HG03469 (cell line): ENCODE data around the gene DLG5.
A peak's percentile ranks its signal among the peaks of the same experiment; 100 is the strongest.

ENCODE experiments used
- ATAC-seq: cut with Tn5 transposase; IDR thresholded peaks from one replicate; pipeline ENCODE4 v1.9.1; 2021; ENCODE audit warnings: mild to moderate bottlenecking, moderate library complexity, moderate number of reproducible peaks; ENCODE audit not compliant: unreplicated experiment

DLG5 gene

DNA sequence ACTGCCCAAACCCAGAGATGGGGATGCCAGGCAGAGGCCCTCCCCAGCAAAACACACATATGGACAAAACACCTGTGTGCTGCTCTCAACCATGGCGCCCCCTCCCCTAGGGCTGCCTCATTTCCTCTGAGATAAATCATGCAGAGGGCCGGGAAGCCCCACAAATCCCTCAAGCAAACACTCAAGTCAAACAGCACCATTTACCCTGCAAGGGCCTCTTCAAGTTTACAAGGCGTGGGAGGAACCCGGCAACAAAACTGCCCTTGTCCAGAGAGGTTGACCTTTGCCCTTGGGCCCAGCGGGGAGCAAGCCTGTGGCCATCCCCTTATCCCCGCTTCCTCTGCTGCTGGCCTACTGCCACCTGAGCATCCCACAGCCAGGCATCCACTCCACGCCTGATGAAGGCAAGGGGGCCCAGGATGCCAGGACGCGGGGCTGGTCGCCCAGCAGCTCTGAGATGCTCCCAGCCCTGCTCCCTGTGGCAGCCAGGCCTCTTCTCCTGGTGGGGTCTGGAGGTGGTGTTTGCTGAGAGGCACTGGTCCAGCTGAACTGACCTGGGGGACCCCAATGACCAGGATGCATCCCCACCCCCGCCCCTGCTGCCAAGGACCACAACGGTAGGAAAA lies 77.4 kb downstream of the DLG5 start:
- ATAC-seq, result no peak

DNA sequence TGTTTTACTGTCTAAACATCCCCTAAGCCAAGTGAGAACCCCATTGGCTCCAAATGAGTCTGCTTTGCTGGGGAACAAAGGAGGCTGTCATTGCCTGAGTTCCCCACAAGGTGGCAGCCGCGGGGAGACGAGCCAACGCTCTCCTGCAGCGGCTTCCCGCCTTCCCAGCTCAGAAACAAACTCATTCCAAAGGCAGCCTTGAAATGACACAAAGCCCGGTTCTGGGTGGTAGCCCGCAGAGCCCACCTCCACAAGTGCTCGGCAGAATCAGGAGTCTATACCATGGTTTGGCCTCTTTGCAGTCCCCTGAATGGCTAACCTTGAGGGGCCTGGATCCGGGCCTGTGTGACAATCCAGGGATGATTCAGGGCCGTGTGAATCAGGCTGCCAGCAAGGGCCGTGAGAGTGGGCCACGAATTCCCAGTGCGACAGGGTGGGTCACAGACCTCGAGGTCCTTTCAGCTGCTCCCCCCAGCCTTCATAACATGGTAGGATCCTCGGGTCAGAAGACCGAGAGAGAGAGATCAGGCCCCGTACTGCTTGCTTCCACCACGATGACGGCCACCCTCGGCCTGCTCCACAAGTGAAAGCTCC lies 79.7 kb downstream of the DLG5 start:
- ATAC-seq, result peak; percentile 46

- no peak for ATAC-seq
Measured at GRCh38 chr10:77845451-77845850, 81.1 kb downstream of the DLG5 start.

DNA sequence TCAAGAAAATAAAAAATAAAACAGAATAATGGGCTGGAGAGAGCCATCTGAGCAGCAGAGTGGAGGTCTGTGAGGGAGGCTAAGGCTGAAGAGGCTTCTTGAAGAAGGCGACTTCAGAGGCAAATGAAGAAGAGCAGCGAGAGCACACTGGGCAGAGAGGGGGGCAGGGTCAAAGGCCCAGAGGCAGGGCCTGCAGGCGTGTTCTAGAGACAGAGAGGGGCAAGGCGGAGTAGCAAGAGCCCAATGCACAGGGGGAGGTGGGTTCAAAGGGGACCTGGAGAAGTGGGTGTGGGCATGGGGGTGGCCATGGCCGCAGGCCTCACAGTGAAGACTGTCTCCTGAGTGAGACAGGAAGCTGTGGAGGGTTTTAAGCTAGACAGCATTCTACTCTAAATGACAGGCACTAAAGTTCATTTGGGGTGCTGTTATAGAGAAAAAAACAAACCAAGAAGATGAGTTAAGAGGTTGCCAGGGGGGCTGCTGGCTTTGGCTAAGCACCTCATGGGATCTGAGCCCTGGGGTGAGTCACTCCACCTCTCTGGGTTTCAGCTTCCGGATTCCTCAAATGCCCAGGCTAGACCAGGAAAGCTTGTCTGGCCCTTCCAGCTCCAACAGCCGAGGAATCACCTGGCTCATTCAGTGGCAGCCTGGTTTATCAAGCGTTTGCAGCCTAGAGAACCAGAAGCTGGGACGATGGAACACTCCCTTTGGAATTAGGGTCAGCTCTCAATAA lies 81.7 kb downstream of the DLG5 start:
- no peak for ATAC-seq

- no peak for ATAC-seq
Measured at GRCh38 chr10:77844177-77844576, 82.4 kb downstream of the DLG5 start.

DNA sequence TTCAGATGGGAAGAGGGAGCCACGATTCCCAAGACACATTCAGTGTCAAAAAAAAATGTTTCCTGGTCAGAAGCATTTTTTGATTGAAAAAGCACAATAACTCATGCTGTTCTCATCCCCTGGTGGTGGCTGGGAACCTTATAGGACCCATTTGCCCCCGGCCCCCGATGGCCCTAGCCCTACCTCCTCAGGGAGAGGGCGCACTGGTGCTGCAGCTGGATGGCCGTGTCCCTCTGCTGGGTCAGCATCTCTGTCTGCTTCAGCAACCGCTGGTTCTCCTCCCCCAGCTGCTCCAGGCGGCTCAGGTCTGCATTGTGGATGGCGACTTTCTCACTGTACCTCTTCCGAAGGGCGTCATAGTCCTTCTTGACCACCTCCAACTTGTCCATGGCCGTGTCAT lies 83.3 kb downstream of the DLG5 start:
- ATAC-seq, result no peak

DNA sequence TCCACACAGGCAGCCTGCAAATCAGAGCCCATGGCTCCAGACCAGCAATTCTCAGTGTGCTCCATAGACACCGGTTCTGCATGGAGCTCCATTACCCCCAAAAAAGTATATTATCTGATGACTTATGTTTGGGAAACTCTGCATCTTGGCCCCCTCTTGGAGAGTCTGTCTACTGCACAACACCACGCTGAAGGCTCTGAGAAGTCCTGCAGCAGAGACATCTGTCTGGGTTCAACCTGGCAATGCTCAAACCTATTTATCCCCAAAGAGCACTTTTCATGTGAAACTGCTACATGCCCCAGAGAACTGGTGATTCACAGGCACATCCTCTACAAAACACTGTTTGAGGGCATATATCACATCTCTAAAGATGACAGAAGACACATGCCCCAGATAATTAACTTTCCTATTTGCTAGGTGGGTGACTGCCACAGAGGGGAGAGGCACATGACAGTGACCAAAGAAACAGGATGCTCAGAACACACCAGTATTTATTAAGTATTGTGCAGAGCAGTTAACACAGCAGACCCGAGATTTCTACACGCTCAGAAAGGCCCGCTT lies 83.8 kb downstream of the DLG5 start:
- no peak for ATAC-seq

GRCh38 chr10:77841711-77842375 lies 84.7 kb downstream of the DLG5 start:
- ATAC-seq, result no peak

GRCh38 chr10:77840636-77841035 lies 85.9 kb downstream of the DLG5 start:
- no peak for ATAC-seq

GRCh38 chr10:77837925-77838595 lies 88.5 kb downstream of the DLG5 start:
- ATAC-seq, result no peak

DNA sequence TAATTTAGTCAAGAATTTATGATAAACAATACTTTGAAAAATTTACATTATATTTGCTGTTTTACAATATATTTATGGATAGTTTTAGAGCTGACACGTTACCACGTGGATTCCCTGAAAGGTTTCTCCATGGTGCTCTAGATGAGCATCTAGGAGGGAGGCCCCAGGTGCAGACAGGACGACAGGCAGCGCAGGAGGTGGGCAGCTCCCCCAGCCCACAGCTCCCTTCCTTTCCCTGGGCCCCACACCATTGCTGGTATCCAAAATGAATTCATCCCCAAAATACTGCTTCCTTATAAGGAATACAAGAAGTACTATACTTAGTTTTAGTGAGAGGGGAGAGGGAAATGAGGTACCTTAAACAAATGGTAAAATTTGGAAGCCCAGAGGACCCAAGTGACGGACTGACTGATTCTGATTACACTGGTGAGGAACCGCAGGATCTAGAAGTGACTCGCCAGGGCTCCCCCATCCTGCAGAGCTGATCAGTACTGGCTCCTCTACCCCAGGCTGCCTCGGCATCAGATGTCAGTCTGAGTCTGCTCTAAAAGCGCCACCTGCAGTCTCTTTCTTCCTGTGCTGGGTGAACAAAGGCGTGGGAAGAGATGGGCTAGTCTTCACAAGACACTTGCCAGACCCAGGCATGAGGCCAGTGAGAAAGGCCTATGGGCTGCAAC lies 89.2 kb downstream of the DLG5 start:
- ATAC-seq, result peak; percentile 96

- ATAC-seq, result no peak
Measured at GRCh38 chr10:77836299-77836820, 90.2 kb downstream of the DLG5 start.

DNA sequence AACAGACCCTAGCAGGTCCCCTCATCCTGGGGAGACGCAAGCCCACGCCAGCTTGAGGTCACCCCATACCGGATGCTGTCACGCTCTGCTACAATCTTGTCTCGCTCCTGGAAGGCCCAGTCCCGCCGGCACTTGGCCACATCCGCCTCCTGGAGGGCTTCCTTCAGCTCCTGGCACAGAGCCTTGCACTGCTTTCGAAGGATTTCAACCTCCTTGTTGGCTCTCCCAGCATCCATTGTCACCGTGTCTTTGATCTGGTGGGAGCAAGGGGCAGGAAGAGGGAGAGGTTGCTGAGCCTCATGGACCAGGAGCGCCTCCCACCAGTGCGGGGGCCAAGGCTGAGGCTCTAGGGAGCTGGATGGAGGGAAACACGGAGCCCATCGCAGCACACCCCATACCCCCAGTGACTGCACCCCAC lies 90.9 kb downstream of the DLG5 start:
- ATAC-seq, result no peak

GRCh38 chr10:77834943-77835668 lies 91.4 kb downstream of the DLG5 start:
- no peak for ATAC-seq

DNA sequence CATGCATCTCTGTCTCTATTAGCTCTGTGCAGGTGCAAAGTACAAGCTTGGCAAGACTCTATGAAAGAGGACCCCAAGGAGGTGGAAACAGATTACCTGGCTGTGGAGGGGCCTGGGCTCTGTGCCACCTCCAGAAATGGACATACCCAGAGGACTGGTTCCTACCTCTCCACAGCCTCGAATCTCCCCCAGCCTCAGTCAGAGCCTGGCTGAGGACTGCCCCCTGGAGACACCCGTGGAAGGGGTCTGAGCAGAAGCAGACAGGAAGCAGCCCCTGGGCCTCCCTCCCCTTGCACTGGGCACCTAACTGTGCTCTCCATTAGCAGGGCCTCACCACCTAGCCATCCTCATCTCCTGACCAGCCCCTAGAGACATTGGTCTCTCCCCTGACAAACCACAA lies 92.0 kb downstream of the DLG5 start:
- no peak for ATAC-seq

- ATAC-seq, result no peak
Measured at GRCh38 chr10:77833792-77834191, 92.8 kb downstream of the DLG5 start.

DNA sequence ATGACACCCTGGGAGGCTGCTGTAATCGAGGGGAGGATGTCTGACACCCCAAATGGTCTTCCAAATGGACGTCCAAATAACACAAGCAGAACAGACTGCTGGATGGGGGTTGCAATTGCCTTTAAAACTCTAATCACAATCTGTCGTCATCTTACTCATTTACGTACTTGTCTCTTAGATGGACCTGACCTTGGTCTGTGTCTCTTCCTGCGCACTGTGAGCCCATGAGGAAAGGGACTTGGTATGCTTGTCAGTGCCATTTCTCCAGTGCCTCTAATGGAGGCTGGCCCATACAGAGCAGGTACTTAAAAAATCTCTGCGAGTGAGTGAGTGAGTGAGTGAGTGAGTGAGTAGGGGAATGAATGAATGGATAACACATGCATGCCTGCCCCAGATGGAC lies 93.3 kb downstream of the DLG5 start:
- ATAC-seq, result no peak

DNA sequence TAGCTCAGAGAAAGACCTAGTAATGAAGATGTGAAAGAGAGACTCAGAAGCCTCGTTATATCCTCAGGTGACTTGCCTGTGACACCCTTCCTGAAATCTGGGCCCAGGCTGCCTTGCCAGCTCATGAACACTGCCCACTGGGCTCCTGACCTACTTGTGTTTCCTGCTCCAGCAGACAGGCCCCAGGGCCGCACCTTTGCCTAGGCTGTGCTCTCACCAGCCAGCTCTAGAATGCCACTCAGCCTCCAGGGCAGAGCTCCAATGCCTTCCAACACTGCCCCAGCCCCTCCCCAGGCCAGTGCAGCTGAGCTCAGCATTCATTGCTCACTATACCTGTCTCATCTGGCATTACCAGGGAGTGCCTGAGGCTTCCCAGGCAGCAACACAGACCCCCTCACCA lies 94.3 kb downstream of the DLG5 start:
- no peak for ATAC-seq

DNA sequence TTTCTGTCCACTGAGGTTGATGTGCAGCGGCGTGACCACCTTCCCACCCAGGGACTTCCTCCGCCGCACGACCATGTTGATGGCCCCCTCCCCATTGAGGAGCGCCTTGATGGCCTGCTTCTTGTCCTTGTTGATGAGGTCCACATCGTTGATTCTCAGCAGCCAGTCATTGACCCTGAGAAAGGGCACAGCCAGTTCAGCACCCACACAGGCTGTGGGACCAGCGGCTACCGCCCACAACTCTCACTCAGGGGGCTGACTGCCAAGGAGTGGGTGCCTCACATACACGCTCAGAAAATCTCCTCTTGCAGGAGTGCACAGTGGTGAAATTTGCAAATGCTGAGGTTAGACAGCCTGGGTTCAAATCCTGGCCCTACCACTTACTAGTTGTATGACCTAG lies 97.2 kb downstream of the DLG5 start:
- no peak for ATAC-seq
